Gastrocnemius medialis (tissue), 4 donors: ENCODE results near the gene MPHOSPH9.

ENCODE experiments used
- POLR2A ChIP-seq, 2 donors: fragments of 450-650 bp; IDR thresholded peaks; one replicate each; pipeline ENCODE4 v1.6.1; 2017; ENCODE audit warnings: antibody characterized with exemption in 2 of 2, mild to moderate bottlenecking in 2 of 2, moderate library complexity in 2 of 2
- TF ChIP-seq, protein P1 (sequence below), 5 experiments: fragments of 450-650 bp in 3 of 5; fragments of 200-600 bp in 2 of 5; sonication (generic) in 2 of 5; IDR thresholded peaks in 4 of 5; conservative IDR thresholded peaks in 1 of 5; 1 replicate in 4 of 5; 2 replicates in 1 of 5; pipeline ENCODE4 v1.5.1; 2016 to 2019; ENCODE audit warnings: antibody characterized with exemption in 5 of 5, mild to moderate bottlenecking in 3 of 5, moderate library complexity in 3 of 5

DNA sequence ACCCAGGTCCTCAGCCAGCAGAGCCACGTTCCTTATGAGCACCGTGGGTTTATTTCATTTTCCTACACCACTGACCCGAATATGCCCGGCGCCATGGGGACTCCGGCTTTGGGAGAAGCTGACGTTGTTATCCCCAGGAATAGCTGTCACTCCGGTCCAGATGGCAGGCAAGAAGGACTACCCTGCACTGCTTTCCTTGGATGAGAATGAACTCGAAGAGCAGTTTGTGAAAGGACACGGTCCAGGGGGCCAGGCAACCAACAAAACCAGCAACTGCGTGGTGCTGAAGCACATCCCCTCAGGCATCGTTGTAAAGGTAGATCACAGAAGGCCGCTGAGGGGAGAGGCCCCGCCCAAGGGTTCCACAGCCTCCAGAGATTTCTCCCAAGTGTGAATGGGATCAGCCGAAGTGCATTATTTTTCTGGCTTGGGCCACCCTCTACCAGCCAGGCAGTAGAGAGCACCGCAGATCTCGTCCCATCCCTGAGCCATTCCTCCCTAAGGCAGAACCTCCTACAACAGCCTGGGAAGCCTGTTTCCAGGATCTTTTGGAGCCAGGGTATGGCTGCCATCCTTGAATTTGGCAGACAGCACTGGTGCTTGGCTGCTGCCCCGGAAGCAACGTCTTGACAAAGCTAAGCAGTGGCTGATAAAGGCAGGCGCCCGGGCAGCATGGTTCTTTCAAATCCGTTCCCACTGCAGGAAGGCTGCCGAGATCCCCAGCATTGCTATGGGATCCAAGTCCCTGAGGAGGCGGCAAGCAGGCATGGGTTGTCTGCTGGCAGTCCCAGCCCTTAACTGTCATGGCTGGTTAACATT lies 20.9 kb upstream of the MPHOSPH9 start:
- no peak for TF ChIP-seq POLR2A (IDR thresholded peaks at IDR 0.05)
- TF ChIP-seq, protein P1, sequence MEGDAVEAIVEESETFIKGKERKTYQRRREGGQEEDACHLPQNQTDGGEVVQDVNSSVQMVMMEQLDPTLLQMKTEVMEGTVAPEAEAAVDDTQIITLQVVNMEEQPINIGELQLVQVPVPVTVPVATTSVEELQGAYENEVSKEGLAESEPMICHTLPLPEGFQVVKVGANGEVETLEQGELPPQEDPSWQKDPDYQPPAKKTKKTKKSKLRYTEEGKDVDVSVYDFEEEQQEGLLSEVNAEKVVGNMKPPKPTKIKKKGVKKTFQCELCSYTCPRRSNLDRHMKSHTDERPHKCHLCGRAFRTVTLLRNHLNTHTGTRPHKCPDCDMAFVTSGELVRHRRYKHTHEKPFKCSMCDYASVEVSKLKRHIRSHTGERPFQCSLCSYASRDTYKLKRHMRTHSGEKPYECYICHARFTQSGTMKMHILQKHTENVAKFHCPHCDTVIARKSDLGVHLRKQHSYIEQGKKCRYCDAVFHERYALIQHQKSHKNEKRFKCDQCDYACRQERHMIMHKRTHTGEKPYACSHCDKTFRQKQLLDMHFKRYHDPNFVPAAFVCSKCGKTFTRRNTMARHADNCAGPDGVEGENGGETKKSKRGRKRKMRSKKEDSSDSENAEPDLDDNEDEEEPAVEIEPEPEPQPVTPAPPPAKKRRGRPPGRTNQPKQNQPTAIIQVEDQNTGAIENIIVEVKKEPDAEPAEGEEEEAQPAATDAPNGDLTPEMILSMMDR (IDR thresholded peaks at IDR 0.05 in 4 of 5, conservative IDR thresholded peaks at IDR 0.05 in 1 of 5), result no peak
